Liver (tissue), 9 donors: Measurements from ENCODE around the gene RMND5A. TPM values are rescaled to one million over a fixed set of nuclear protein-coding genes. Genes with fewer than 3 reads are reported as not detected.

Source experiments
- DNase-seq: peaks from one replicate; pipeline ENCODE4 v3.0.0-alpha.2; 2017; ENCODE audit warnings: low spot score
- H3K27ac ChIP-seq, 2 donors: one replicate each; pipeline ENCODE4 v1.7.0; 2013; ENCODE audit warnings: inconsistent platforms in 2 of 2, low read length in 2 of 2, control low read depth in 1 of 2, low read depth in 1 of 2, mild to moderate bottlenecking in 1 of 2
- H3K27me3 ChIP-seq, 4 donors: one replicate each; pipeline versions ENCODE4 v1.6.1 to v1.7.0; 2013; ENCODE audit warnings: low read length in 3 of 4, inconsistent platforms in 1 of 4, mild to moderate bottlenecking in 1 of 4, moderate library complexity in 1 of 4; ENCODE audit not compliant: control insufficient read depth in 4 of 4, insufficient read depth in 4 of 4
- H3K36me3 ChIP-seq, 4 donors: one replicate each; pipeline versions ENCODE4 v1.6.1 to v1.7.0; 2013; ENCODE audit warnings: low read length in 3 of 4, mild to moderate bottlenecking in 3 of 4, low read depth in 1 of 4, moderate library complexity in 1 of 4; ENCODE audit not compliant: control insufficient read depth in 4 of 4, insufficient read depth in 3 of 4
- H3K4me1 ChIP-seq, 4 donors: one replicate each; pipeline versions ENCODE4 v1.6.1 to v1.7.0; 2013; ENCODE audit warnings: low read length in 3 of 4, mild to moderate bottlenecking in 3 of 4, moderate library complexity in 1 of 4; ENCODE audit not compliant: control insufficient read depth in 4 of 4, insufficient read depth in 4 of 4
- H3K4me3 ChIP-seq, 3 donors: one replicate each; pipeline versions ENCODE4 v1.6.1 to v1.7.0; 2013; ENCODE audit warnings: low read length in 3 of 3, control low read depth in 1 of 3, low read depth in 1 of 3, mild to moderate bottlenecking in 1 of 3
- H3K9ac ChIP-seq, 2 donors: one replicate each; pipeline ENCODE4 v1.7.0; 2013; ENCODE audit warnings: low read length in 2 of 2, mild to moderate bottlenecking in 2 of 2, moderate library complexity in 2 of 2, control low read depth in 1 of 2, low read depth in 1 of 2
- H3K9me3 ChIP-seq, 4 donors: one replicate each; pipeline versions ENCODE4 v1.6.1 to v1.7.0; 2013; ENCODE audit warnings: low read length in 3 of 4; ENCODE audit not compliant: control insufficient read depth in 4 of 4
- EGR1 ChIP-seq, 2 donors: IDR thresholded peaks; 2 replicates each; pipeline ENCODE4 v1.6.1; 2016 to 2018; ENCODE audit warnings: antibody characterized with exemption in 2 of 2, low read depth in 2 of 2
- FOXA1 ChIP-seq: IDR thresholded peaks from 2 replicates; pipeline ENCODE4 v1.6.1; 2016; ENCODE audit warnings: antibody characterized with exemption
- GABPA ChIP-seq, 2 donors: IDR thresholded peaks in 1 of 2; conservative IDR thresholded peaks in 1 of 2; 2 replicates each; pipeline ENCODE4 v1.6.1; 2016; ENCODE audit warnings: antibody characterized with exemption in 2 of 2, mild to moderate bottlenecking in 1 of 2, moderate library complexity in 1 of 2
- HNF4A ChIP-seq, 2 donors: conservative IDR thresholded peaks; 2 replicates each; pipeline ENCODE4 v1.6.1; 2016; ENCODE audit warnings: antibody characterized with exemption in 2 of 2, mild to moderate bottlenecking in 2 of 2
- HNF4G ChIP-seq: IDR thresholded peaks from 2 replicates; pipeline ENCODE4 v1.6.1; 2016; ENCODE audit warnings: antibody characterized with exemption
- NR2F2 ChIP-seq: IDR thresholded peaks from 2 replicates; pipeline ENCODE4 v1.6.1; 2016; ENCODE audit warnings: antibody characterized with exemption
- RXRA ChIP-seq, 2 donors: IDR thresholded peaks; 2 replicates each; pipeline ENCODE4 v1.6.1; 2017 to 2018; ENCODE audit warnings: antibody characterized with exemption in 2 of 2, mild to moderate bottlenecking in 1 of 2
- SP1 ChIP-seq: IDR thresholded peaks from 2 replicates; pipeline ENCODE4 v1.6.1; 2018; ENCODE audit warnings: antibody characterized with exemption, mild to moderate bottlenecking
- YY1 ChIP-seq: IDR thresholded peaks from 2 replicates; pipeline ENCODE4 v1.6.1; 2016; ENCODE audit warnings: antibody characterized with exemption, mild to moderate bottlenecking
- WGBS: extraction: QIAGEN DNeasy Blood & Tissue Kit; methylation state at CpG from one replicate; pipeline ENCODE4 v1.1.7; 2013; 5-methylcytosine and 5-hydroxymethylcytosine counted together
- polyA plus RNA-seq, 2 donors: library from polyadenylated mRNA; stranded (reverse) in 1 of 2; unstranded in 1 of 2; fragments of 200-250 nt in 1 of 2; fragments of >200 nt in 1 of 2; fragmentation: Nextera tagmentation in 1 of 2; extraction: Ambion mirVana in 1 of 2; gene quantifications; one replicate each; pipeline versions ENCODE4 v1.2.1 to v1.2.3, GENCODE V29; 2013 to 2015
- total RNA-seq, 2 donors: library from RNA; depleted of rRNA; stranded (reverse); fragments of >200 nt; gene quantifications; one replicate each; pipeline ENCODE4 v1.2.3, GENCODE V29; 2014
- TF ChIP-seq, protein P1 (sequence below): IDR thresholded peaks from 2 replicates; pipeline ENCODE4 v1.6.1; 2016; ENCODE audit warnings: antibody characterized with exemption
- TF ChIP-seq, protein P2 (sequence below): IDR thresholded peaks from 2 replicates; pipeline ENCODE4 v1.6.1; 2016; ENCODE audit warnings: antibody characterized with exemption
- TF ChIP-seq, protein P3 (sequence below): IDR thresholded peaks from 2 replicates; pipeline ENCODE4 v1.6.1; 2016; ENCODE audit warnings: antibody characterized with exemption
- TF ChIP-seq, protein P4 (sequence below): fragments of 150-350 bp; IDR thresholded peaks from 2 replicates; pipeline ENCODE4 v1.5.1; 2017; ENCODE audit warnings: improper control_type of control experiment, low read depth, low read length; ENCODE audit not compliant: missing input control
- TF ChIP-seq, protein P5 (sequence below): IDR thresholded peaks from 2 replicates; pipeline ENCODE4 v1.6.1; 2016; ENCODE audit warnings: antibody characterized with exemption, mild to moderate bottlenecking
- donor health status: healthy.
- donor health status: healthy.
- donor health status: healthy.
- donor health status: healthy.
- donor health status: healthy.

The RMND5A gene
- total and polyA plus RNA-seq, 4 donors: 8.8 to 74.5 (median 29.2) TPM

DNA sequence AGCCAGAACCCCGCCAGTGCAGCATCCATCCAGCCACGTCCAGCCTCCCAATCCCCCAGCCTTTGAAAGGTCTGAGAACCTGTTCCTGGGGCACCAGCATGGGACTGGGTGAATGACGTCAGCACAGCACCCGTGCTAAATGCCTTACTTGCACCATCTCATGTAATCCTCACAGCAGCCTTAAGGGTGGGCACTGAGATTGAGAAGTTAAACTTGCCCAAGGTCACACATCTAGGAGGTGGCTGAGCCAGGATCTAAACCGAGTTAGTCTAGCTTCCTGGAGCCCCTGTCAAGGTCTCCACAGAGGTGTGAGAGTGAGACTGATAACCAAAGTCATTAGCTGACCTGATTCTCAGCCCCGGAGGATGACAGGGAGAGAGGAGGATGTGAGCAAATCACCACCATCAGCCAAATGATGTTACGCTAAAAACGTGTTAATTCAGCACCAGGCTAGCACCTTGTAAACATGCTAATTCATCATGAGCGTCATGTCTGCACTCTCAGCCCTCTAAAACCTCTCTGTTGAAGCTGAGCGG lies 66.0 kb downstream of the RMND5A start:
- Histone ChIP-seq H3K27me3 (peaks cover 0 to 5% (median 1%) of the 10 kb centered on the region in 4 donors), H3K36me3 (no peaks in the 10 kb centered on the region), H3K9ac (no peak overlapping the region), H3K4me3 (no peak overlapping the region), H3K4me1 (peaks cover 9 to 18% (median 10%) of the 10 kb centered on the region in 4 donors), H3K9me3 (no peaks in the 10 kb centered on the region), H3K27ac (no peak overlapping the region)
- WGBS: 52% methylated on average over 10 of the region's 10 CpGs
- no peak for DNase-seq
- TF ChIP-seq HNF4A (conservative IDR thresholded peaks at IDR 0.05): no peak
- TF ChIP-seq, protein P1, sequence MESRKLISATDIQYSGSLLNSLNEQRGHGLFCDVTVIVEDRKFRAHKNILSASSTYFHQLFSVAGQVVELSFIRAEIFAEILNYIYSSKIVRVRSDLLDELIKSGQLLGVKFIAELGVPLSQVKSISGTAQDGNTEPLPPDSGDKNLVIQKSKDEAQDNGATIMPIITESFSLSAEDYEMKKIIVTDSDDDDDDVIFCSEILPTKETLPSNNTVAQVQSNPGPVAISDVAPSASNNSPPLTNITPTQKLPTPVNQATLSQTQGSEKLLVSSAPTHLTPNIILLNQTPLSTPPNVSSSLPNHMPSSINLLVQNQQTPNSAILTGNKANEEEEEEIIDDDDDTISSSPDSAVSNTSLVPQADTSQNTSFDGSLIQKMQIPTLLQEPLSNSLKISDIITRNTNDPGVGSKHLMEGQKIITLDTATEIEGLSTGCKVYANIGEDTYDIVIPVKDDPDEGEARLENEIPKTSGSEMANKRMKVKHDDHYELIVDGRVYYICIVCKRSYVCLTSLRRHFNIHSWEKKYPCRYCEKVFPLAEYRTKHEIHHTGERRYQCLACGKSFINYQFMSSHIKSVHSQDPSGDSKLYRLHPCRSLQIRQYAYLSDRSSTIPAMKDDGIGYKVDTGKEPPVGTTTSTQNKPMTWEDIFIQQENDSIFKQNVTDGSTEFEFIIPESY: no peak
- no peak for TF ChIP-seq HNF4G
- TF ChIP-seq RXRA (IDR thresholded peaks at IDR 0.05): no peak
- no peak for TF ChIP-seq SP1
- TF ChIP-seq EGR1 (IDR thresholded peaks at IDR 0.05; ENCODE audit: low read depth in 2 of 2): no peak
- no peak for TF ChIP-seq NR2F2
- TF ChIP-seq, protein P2, sequence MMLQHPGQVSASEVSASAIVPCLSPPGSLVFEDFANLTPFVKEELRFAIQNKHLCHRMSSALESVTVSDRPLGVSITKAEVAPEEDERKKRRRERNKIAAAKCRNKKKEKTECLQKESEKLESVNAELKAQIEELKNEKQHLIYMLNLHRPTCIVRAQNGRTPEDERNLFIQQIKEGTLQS: no peak
- TF ChIP-seq FOXA1: no peak
- TF ChIP-seq, protein P3, sequence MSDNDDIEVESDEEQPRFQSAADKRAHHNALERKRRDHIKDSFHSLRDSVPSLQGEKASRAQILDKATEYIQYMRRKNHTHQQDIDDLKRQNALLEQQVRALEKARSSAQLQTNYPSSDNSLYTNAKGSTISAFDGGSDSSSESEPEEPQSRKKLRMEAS: no peak
- TF ChIP-seq, protein P4, sequence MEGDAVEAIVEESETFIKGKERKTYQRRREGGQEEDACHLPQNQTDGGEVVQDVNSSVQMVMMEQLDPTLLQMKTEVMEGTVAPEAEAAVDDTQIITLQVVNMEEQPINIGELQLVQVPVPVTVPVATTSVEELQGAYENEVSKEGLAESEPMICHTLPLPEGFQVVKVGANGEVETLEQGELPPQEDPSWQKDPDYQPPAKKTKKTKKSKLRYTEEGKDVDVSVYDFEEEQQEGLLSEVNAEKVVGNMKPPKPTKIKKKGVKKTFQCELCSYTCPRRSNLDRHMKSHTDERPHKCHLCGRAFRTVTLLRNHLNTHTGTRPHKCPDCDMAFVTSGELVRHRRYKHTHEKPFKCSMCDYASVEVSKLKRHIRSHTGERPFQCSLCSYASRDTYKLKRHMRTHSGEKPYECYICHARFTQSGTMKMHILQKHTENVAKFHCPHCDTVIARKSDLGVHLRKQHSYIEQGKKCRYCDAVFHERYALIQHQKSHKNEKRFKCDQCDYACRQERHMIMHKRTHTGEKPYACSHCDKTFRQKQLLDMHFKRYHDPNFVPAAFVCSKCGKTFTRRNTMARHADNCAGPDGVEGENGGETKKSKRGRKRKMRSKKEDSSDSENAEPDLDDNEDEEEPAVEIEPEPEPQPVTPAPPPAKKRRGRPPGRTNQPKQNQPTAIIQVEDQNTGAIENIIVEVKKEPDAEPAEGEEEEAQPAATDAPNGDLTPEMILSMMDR: no peak
- TF ChIP-seq, protein P5, sequence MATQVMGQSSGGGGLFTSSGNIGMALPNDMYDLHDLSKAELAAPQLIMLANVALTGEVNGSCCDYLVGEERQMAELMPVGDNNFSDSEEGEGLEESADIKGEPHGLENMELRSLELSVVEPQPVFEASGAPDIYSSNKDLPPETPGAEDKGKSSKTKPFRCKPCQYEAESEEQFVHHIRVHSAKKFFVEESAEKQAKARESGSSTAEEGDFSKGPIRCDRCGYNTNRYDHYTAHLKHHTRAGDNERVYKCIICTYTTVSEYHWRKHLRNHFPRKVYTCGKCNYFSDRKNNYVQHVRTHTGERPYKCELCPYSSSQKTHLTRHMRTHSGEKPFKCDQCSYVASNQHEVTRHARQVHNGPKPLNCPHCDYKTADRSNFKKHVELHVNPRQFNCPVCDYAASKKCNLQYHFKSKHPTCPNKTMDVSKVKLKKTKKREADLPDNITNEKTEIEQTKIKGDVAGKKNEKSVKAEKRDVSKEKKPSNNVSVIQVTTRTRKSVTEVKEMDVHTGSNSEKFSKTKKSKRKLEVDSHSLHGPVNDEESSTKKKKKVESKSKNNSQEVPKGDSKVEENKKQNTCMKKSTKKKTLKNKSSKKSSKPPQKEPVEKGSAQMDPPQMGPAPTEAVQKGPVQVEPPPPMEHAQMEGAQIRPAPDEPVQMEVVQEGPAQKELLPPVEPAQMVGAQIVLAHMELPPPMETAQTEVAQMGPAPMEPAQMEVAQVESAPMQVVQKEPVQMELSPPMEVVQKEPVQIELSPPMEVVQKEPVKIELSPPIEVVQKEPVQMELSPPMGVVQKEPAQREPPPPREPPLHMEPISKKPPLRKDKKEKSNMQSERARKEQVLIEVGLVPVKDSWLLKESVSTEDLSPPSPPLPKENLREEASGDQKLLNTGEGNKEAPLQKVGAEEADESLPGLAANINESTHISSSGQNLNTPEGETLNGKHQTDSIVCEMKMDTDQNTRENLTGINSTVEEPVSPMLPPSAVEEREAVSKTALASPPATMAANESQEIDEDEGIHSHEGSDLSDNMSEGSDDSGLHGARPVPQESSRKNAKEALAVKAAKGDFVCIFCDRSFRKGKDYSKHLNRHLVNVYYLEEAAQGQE: no peak
- TF ChIP-seq YY1: no peak
- TF ChIP-seq GABPA (IDR thresholded peaks at IDR 0.05 in 1 of 2, conservative IDR thresholded peaks at IDR 0.05 in 1 of 2): no peak

DNA sequence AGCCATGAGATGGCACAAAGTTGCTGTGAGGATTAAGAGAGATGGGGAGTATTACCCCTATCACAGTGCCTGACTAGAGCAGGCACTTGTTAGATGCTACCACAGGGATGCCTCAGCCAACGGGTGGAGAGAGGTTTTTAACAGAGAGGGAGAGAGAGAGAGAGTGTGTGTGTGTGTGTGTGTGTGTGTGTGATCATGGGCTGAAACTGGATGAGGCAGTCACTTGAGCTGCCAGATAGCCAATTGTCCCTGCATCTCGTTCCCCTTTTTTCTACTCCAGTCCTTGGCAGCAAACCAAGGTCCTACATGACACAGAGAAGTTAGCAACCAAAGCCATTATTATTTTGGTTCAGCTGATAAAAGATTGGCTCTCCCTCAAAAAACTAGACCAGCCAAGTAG lies 67.6 kb downstream of the RMND5A start:
- no peak for DNase-seq
- Histone ChIP-seq H3K9me3 (no peaks in the 10 kb centered on the region), H3K27ac (no peak overlapping the region), H3K36me3 (no peaks in the 10 kb centered on the region), H3K4me1 (peaks cover 9 to 18% (median 12%) of the 10 kb centered on the region in 4 donors), H3K27me3 (peaks cover 0 to 10% (median 3%) of the 10 kb centered on the region in 4 donors), H3K4me3 (no peak overlapping the region), H3K9ac (no peak overlapping the region)
- TF ChIP-seq, protein P3: no peak
- TF ChIP-seq, protein P5: no peak
- no peak for TF ChIP-seq SP1
- TF ChIP-seq FOXA1: no peak
- WGBS: 29% methylated on average over 2 of the region's 2 CpGs
